Rectal smooth muscle tissue (tissue), 1 donor: Measurements from ENCODE around the gene SMOC2.

Experiments used
- H3K27ac ChIP-seq: one replicate; pipeline ENCODE4 v1.7.0; 2013; ENCODE audit warnings: low read depth, low read length, inconsistent platforms
- H3K27me3 ChIP-seq: one replicate; pipeline ENCODE4 v1.7.0; 2013; ENCODE audit warnings: low read length; ENCODE audit not compliant: control insufficient read depth, insufficient read depth
- H3K36me3 ChIP-seq: one replicate; pipeline ENCODE4 v1.7.0; 2013; ENCODE audit warnings: low read length; ENCODE audit not compliant: control insufficient read depth, insufficient read depth
- H3K4me1 ChIP-seq: one replicate; pipeline ENCODE4 v1.7.0; 2013; ENCODE audit warnings: low read length; ENCODE audit not compliant: control insufficient read depth, insufficient read depth
- H3K4me3 ChIP-seq: one replicate; pipeline ENCODE4 v1.7.0; 2013; ENCODE audit warnings: low read length
- H3K9ac ChIP-seq: one replicate; pipeline ENCODE4 v1.7.0; 2013; ENCODE audit warnings: low read length

Gene SMOC2

DNA sequence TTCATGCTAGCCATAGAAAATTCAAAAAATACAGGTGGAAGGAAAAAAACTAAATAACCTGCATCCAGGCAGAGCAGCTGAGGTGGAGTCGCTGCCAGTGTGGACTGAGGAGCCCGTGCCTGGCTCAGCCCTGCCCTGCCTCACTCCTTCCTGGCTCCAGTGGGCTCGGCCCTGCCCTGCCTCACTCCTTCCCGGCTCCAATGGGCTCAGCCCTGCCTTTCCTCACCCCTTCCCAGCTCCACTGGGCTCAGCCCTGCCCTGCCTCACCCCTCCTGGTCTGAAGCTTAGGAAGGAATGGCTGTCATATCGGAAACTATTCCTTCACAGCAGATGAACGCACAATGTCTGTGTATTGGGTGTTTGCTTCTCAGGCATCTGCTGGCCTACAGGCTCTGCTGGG is 142.1 kb downstream of the SMOC2 start:
- Histone ChIP-seq H3K27ac (no peak overlapping the region), H3K4me1 (peaks cover 4% of the 10 kb centered on the region), H3K36me3 (no peaks in the 10 kb centered on the region), H3K4me3 (no peak overlapping the region), H3K27me3 (no peaks in the 10 kb centered on the region), H3K9ac (no peak overlapping the region)

GRCh38 chr6:168583821-168584220 is 142.8 kb downstream of the SMOC2 start:
- Histone ChIP-seq H3K27me3 (no peaks in the 10 kb centered on the region), H3K36me3 (no peaks in the 10 kb centered on the region), H3K9ac (no peak overlapping the region), H3K4me3 (no peak overlapping the region), H3K4me1 (peaks cover 4% of the 10 kb centered on the region), H3K27ac (peak overlapping the region; percentile 29)

- Histone ChIP-seq H3K36me3 (no peaks in the 10 kb centered on the region), H3K4me1 (peaks cover 4% of the 10 kb centered on the region), H3K27ac (peak overlapping the region; percentile 29), H3K9ac (no peak overlapping the region), H3K4me3 (no peak overlapping the region), H3K27me3 (no peaks in the 10 kb centered on the region)
Measured at GRCh38 chr6:168584249-168584648, 143.3 kb downstream of the SMOC2 start.

DNA sequence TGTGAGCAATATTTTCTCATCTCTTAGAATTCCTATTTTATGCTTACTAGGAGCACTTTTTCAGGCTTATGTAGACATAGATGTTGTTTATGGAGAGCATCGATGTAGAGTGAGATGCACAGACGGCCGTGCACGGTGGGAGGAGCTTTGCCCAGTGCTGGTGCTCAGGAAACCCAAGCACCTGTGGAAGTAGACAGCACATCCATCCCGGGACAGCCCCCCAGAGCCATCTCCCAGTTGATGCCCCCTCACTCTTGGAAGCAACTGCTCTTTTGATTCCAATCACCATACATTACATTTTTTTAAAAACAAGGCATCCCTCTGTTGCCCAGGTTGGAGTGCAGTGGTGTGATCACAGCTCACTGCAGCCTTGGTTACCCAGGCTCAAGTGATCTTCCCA is 143.7 kb downstream of the SMOC2 start:
- no peak overlapping the region for H3K9ac ChIP-seq
- peak overlapping the region; percentile 8 for H3K27ac ChIP-seq
- H3K27me3 ChIP-seq: no peaks in the 10 kb centered on the region
- H3K4me3 ChIP-seq: no peak overlapping the region
- peaks cover 4% of the 10 kb centered on the region for H3K4me1 ChIP-seq
- no peaks in the 10 kb centered on the region for H3K36me3 ChIP-seq

DNA sequence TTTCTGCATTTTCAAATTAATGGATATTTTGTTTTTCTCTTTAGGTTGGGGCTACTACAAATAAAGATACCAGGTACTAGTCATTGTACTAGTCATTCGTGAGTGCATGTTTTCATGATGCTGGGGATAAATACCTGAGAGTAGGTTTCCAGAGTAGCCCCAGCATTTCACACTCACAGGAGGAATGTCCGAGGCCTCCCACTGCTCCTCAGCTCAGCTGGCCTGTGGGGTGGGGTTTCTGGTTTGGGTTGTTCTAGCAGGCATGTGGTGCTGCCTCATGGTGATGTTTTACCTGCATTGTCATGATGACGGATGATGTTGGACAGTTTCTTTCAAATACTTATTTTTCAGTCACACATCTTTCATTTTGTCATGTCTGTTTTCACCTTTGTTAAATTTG is 144.5 kb downstream of the SMOC2 start:
- H3K9ac ChIP-seq: no peak overlapping the region
- no peak overlapping the region for H3K27ac ChIP-seq
- no peaks in the 10 kb centered on the region for H3K27me3 ChIP-seq
- no peaks in the 10 kb centered on the region for H3K36me3 ChIP-seq
- H3K4me3 ChIP-seq: no peak overlapping the region
- peaks cover 4% of the 10 kb centered on the region for H3K4me1 ChIP-seq

DNA sequence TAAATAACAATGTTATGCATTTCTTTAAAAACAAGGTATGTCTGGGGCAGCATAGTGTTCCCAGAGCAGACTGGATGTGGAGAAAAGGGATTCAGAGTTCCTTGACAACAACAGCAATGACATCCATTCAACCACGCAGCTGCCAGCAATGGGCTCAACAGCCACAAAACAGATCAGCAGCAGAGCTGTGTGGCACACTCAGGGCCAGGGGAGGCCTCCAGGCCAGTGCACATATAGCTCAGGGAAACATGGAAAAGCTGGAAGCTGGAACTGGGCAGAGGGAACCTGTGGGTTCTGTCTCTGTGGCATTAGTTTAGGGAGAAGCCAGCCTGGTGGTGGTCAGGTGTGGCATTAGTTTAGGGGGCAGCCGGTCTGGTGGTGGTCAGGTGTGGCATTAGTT is 148.3 kb downstream of the SMOC2 start:
- no peaks in the 10 kb centered on the region for H3K36me3 ChIP-seq
- H3K9ac ChIP-seq: no peak overlapping the region
- peaks cover 4% of the 10 kb centered on the region for H3K4me1 ChIP-seq
- no peak overlapping the region for H3K4me3 ChIP-seq
- H3K27ac ChIP-seq: no peak overlapping the region
- H3K27me3 ChIP-seq: no peaks in the 10 kb centered on the region

GRCh38 chr6:168590406-168590805 is 149.4 kb downstream of the SMOC2 start:
- no peaks in the 10 kb centered on the region for H3K27me3 ChIP-seq
- no peak overlapping the region for H3K9ac ChIP-seq
- H3K27ac ChIP-seq: no peak overlapping the region
- H3K4me3 ChIP-seq: no peak overlapping the region
- no peaks in the 10 kb centered on the region for H3K4me1 ChIP-seq
- H3K36me3 ChIP-seq: no peaks in the 10 kb centered on the region

DNA sequence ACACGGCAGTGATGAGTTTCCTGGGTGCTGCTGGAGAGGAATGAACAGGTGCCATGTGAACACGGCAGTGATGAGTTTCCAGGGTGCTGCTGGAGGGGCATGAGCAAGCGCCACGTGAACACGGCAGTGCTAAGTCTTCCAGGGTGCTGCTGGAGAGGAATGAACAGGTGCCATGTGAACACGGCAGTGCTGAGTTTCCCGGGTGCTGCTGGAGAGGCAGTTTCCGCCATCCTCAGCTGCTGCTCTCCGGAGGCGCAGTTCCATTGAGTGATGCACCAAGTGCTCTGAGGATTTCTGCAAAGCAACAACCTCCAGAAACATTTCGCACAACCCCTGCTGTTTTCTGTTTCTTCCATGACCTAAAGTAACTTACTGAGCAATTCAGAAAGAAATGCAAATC is 155.4 kb downstream of the SMOC2 start:
- Histone ChIP-seq H3K9ac (no peak overlapping the region), H3K4me1 (no peaks in the 10 kb centered on the region), H3K36me3 (no peaks in the 10 kb centered on the region), H3K27me3 (no peaks in the 10 kb centered on the region), H3K27ac (no peak overlapping the region), H3K4me3 (no peak overlapping the region)

GRCh38 chr6:168597471-168597875 is 156.5 kb downstream of the SMOC2 start:
- no peaks in the 10 kb centered on the region for H3K36me3 ChIP-seq
- no peak overlapping the region for H3K27ac ChIP-seq
- H3K9ac ChIP-seq: no peak overlapping the region
- H3K4me1 ChIP-seq: no peaks in the 10 kb centered on the region
- no peaks in the 10 kb centered on the region for H3K27me3 ChIP-seq
- H3K4me3 ChIP-seq: no peak overlapping the region

- Histone ChIP-seq H3K9ac (no peak overlapping the region), H3K4me1 (no peaks in the 10 kb centered on the region), H3K36me3 (no peaks in the 10 kb centered on the region), H3K27ac (no peak overlapping the region), H3K4me3 (no peak overlapping the region), H3K27me3 (no peaks in the 10 kb centered on the region)
Measured at GRCh38 chr6:168598251-168599117, 157.5 kb downstream of the SMOC2 start.

- Histone ChIP-seq H3K27me3 (no peaks in the 10 kb centered on the region), H3K9ac (no peak overlapping the region), H3K27ac (no peak overlapping the region), H3K36me3 (no peaks in the 10 kb centered on the region), H3K4me1 (no peaks in the 10 kb centered on the region), H3K4me3 (no peak overlapping the region)
Measured at GRCh38 chr6:168599118-168599494, 158.1 kb downstream of the SMOC2 start.

DNA sequence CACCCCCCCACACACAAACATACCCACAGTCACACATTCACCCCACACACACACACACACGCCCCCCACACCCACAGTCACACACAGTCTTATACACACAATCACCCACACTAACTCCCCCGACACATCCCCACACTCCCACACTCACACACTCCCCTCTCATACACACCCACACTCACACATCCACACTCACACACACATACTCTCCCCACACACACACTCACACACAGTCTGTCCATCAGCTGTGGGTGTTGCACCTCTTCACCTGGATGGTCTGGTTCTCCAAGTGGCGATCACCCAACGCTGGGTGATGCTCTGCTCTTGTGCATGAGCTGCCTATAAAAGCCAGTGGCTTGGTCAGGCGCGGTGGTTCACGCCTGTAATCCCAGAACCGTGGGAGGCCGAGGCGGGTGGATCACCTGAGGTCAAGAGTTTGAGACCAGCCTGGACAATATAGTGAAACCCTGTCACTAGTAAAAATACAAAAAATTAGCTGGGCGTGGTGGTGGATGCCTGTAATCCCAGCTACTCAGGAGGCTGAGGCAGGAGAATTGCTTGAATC is 158.9 kb downstream of the SMOC2 start:
- Histone ChIP-seq H3K9ac (no peak overlapping the region), H3K4me3 (no peak overlapping the region), H3K4me1 (no peaks in the 10 kb centered on the region), H3K36me3 (no peaks in the 10 kb centered on the region), H3K27ac (no peak overlapping the region), H3K27me3 (no peaks in the 10 kb centered on the region)

- Histone ChIP-seq H3K4me3 (no peak overlapping the region), H3K27ac (no peak overlapping the region), H3K4me1 (no peaks in the 10 kb centered on the region), H3K9ac (no peak overlapping the region), H3K27me3 (no peaks in the 10 kb centered on the region), H3K36me3 (no peaks in the 10 kb centered on the region)
Measured at GRCh38 chr6:168600381-168600780, 159.4 kb downstream of the SMOC2 start.
